Muscle of leg (tissue), 11 donors: Measurements from ENCODE around the gene TXN. TPM values are rescaled to one million over a fixed set of nuclear protein-coding genes. Genes with fewer than 3 reads are reported as not detected.

Experiments
- DNase-seq: peaks from one replicate; pipeline ENCODE4 v3.0.0; 2013
- H3K27ac ChIP-seq: one replicate; pipeline ENCODE4 v1.5.1; 2013; ENCODE audit warnings: mild to moderate bottlenecking, low read length, control low read depth
- H3K27me3 ChIP-seq: one replicate; pipeline ENCODE4 v1.6.1; 2013; ENCODE audit warnings: low read length; ENCODE audit not compliant: control insufficient read depth, insufficient read depth
- H3K36me3 ChIP-seq: one replicate; pipeline ENCODE4 v1.6.1; 2013; ENCODE audit warnings: low read length; ENCODE audit not compliant: control insufficient read depth, insufficient read depth
- H3K4me1 ChIP-seq: one replicate; pipeline ENCODE4 v1.6.1; 2013; ENCODE audit warnings: low read length; ENCODE audit not compliant: control insufficient read depth, insufficient read depth
- H3K4me3 ChIP-seq: one replicate; pipeline ENCODE4 v1.5.1; 2013; ENCODE audit warnings: low read length, control low read depth
- H3K9me3 ChIP-seq: replicated peaks from 2 replicates; pipeline ENCODE4 v1.6.1; 2013; ENCODE audit warnings: low read depth, low read length; ENCODE audit not compliant: control insufficient read depth
- WGBS: methylation state at CpG from one replicate; pipeline ENCODE4 v1.1.5; 2013; ENCODE audit warnings: missing lambda C conversion rate; ENCODE audit not compliant: insufficient coverage; 5-methylcytosine and 5-hydroxymethylcytosine counted together
- polyA plus RNA-seq, 8 donors: library from polyadenylated mRNA; unstranded; fragments of 120-200 nt; gene quantifications; one replicate each; pipeline versions ENCODE4 v1.2.1 to v1.2.3, GENCODE V29; 2013; ENCODE audit warnings: inconsistent platforms in 1 of 8, low replicate concordance in 1 of 8; ENCODE audit not compliant: insufficient read length in 8 of 8, insufficient read depth in 1 of 8
- total RNA-seq: library from RNA; stranded (reverse); fragments of 120-200 nt; gene quantifications from one replicate; pipeline ENCODE4 v1.2.4, GENCODE V29; 2013

TXN gene
- total and polyA plus RNA-seq, 9 donors = 67.3 to 110 (median 83.5) TPM

DNA sequence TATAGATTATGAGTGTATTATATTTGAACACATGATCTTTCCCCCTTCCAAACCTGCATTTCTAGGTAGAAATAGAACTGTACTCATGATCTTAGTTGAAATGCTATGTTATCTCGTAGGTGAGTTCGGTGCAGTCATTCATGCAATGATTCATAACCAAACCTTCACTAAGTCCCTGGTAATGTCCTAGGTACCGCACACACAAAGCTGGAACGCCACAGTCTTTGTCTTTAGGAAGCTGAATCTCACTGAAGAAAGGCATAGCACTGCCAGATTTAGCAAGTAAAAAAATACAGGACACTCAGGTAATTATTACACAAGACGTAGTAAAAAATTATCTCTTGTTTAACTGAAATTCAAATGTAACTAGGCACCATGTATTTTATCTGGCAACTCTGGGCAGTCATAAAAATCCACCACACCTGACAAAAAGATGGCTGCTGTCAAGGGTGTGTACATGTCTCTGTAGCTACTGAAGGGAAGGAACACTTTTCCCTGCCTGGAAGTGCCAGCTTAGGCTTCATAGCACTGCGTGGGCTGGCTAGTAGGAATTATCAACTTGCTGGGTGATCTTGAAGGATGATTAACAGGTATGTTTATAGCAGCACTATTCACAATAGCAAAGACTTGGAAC, 28.0 kb upstream of the TXN start:
- Histone ChIP-seq H3K27me3 (no peaks in the 10 kb centered on the region), H3K27ac (no peak overlapping the region), H3K9me3 (no peaks in the 10 kb centered on the region), H3K36me3 (no peaks in the 10 kb centered on the region), H3K4me1 (no peaks in the 10 kb centered on the region), H3K4me3 (no peak overlapping the region)
- no peak for DNase-seq
- 80% methylated on average over 1 of the region's 6 CpGs for WGBS

DNA sequence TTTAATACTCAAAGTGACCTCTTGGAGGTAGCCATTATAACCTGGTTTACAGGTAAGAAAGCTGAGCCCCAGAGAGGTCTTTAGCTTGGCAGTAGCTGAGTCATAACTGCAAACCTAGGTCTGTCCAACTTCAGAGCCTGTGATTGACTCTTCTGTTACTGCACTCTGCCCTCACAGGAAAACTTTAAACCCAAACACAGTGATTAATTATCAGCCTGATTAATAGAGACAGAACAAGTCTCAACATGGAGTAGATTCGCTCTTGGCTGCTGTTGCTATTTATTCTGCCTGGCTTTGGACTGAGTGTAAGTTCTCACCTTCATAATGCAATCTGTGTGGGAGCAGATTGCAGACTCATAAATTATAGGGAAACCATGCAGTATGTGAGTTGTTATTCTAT, 27.4 kb upstream of the TXN start:
- Histone ChIP-seq H3K27ac (no peak overlapping the region), H3K9me3 (no peaks in the 10 kb centered on the region), H3K27me3 (no peaks in the 10 kb centered on the region), H3K36me3 (no peaks in the 10 kb centered on the region), H3K4me3 (no peak overlapping the region), H3K4me1 (no peaks in the 10 kb centered on the region)
- DNase-seq = no peak
- WGBS = no CpG with 5 or more reads among the region's 1 CpG

DNA sequence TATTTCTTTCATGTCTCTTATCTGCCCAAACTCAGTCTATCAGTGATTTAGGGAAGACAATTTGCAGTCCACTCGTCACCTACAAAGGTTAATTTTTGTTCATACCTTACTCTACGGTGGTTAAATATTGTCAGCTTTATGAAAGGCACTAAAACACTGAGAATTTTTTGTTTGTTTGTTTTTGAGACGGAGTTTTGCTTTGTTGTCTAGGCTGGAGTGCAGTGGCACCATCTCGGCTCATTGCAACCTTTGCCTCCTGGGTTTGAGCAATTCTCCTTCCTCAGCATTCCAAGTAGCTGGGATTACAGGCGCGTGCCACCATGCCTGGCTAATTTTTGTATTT, 26.4 kb upstream of the TXN start:
- H3K4me3 ChIP-seq = no peak overlapping the region
- H3K36me3 ChIP-seq = no peaks in the 10 kb centered on the region
- H3K9me3 ChIP-seq = no peaks in the 10 kb centered on the region
- no peaks in the 10 kb centered on the region for H3K4me1 ChIP-seq
- no peaks in the 10 kb centered on the region for H3K27me3 ChIP-seq
- WGBS = 100% methylated on average over 2 of the region's 6 CpGs
- DNase-seq = no peak
- H3K27ac ChIP-seq = no peak overlapping the region

DNA sequence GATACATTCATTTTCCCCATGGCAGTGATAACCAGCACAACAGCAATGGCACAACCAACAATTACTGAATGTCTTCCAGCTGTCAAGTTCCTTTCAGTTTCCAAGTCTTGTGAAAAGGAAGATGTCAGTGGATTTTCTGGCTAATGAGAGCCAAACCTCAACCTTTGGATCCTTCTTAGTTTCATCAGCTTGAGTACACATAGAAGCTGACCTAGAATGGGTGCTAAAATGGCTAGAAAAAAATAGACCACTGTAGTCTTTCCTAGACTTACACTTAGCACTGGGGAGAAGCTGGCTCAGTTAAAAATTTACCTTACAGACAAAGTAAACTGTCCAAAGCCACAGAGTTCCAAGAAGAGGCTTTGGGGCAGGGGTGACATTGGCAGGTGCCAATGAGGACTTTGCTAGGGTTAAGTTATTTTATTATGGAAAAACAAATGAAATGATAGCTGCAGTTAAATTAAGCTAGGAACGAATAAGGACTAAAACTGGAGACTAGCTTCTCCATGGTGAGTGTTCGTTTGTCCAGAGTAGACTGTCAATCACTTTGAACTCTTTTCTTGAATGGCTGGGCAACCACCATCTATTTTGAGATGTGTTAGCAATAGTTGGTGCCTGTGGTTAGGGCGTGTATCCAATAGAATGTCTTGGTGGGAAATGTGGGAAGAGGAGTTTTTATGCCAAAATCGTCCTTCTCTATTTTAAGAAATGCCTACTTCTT, 25.9 kb upstream of the TXN start:
- Histone ChIP-seq H3K27ac (no peak overlapping the region), H3K4me3 (no peak overlapping the region), H3K36me3 (no peaks in the 10 kb centered on the region), H3K9me3 (no peaks in the 10 kb centered on the region), H3K4me1 (no peaks in the 10 kb centered on the region), H3K27me3 (no peaks in the 10 kb centered on the region)
- 80% methylated on average over 2 of the region's 4 CpGs for WGBS
- DNase-seq = no peak

DNA sequence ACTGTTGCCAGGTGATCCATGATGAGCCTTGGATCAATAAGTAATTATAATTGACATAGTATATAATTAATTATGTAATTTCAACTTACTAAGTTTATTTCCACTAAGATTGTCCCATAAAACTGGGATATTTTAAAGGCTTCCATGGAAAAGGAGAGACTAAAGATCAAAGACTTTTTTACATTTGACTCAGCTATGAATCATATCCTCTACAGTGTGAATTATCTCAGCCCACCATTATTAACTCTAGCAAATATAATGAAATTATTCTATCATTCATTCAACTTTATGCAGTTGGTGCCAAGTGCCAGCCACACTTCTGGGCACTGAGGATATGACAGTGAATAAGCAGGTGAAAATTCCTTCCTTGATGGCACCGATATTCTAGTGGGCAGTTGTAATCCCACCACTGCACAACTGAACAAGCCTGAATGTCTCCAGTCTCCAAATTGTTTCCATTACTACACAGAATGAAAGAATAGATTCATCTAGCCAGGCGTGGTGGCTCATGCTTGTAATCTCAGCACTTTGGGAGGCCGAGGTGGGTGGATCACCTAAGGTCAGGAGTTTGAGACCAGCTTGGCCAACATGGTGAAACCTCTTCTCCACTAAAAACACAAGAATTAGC, 21.9 kb upstream of the TXN start:
- no peaks in the 10 kb centered on the region for H3K36me3 ChIP-seq
- no peak for DNase-seq
- H3K4me1 ChIP-seq = no peaks in the 10 kb centered on the region
- 60% methylated on average over 1 of the region's 3 CpGs for WGBS
- no peak overlapping the region for H3K4me3 ChIP-seq
- H3K27ac ChIP-seq = no peak overlapping the region
- no peaks in the 10 kb centered on the region for H3K27me3 ChIP-seq
- H3K9me3 ChIP-seq = no peaks in the 10 kb centered on the region

DNA sequence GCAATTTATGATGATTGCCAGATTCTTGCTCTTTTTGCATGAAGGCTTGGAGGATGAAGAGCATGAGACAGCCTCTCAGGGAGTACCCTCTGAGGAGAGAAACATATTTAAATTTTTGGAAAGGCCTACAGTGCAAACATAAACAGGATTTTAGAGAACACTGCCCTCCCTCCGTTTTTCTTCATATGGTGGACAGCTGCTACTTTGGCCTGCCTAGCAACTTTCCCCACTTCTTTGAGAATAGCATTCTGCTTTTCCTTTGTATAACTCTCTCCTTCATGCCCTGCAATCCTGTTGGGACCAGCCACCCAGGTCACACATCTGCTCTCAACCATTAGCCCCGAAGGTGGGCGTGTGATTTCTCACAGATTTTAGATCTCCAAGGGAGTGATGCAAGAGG, 20.5 kb upstream of the TXN start:
- 25% methylated on average over 1 of the region's 3 CpGs for WGBS
- no peaks in the 10 kb centered on the region for H3K9me3 ChIP-seq

DNA sequence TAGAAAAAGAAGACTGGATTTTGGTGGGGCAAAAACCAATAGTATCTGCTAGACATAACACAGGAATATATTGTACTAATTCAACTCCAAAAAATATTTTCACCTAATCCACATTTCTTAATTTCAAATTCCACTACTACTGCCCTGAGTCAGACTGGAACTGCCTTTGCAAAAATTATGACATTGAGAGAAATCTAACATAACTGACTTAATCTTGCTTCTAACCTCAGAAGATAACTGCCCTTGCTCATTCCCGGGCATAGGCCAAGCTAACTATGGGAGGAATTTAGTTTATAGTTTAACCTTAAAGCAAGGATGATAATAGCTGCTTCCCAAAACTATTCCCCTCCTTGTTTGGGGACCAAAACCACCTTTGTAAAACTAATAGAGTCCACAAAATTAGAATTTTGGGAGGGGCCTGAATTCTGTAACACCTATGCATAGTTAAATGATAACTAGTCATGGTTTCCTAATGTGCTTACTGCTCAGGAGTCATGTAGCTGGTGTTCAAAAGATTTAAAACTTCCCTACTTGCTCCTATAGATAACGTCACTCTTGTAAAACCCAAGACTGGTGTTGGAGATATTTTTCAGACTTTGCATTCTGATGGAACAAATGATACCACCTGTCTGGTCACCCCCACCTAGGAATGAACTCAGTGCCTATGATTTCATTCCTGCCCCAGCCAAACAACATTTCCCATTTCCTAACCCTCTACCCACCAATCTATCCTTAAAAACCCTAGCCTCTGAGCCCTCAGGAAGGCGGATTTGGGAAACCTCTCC, 14.1 kb upstream of the TXN start:
- no CpG with 5 or more reads among the region's 3 CpGs for WGBS
- no peaks in the 10 kb centered on the region for H3K9me3 ChIP-seq
- H3K27ac ChIP-seq = no peak overlapping the region
- DNase-seq = no peak
- H3K27me3 ChIP-seq = no peaks in the 10 kb centered on the region
- no peak overlapping the region for H3K4me3 ChIP-seq
- no peaks in the 10 kb centered on the region for H3K36me3 ChIP-seq
- H3K4me1 ChIP-seq = no peaks in the 10 kb centered on the region

More for the DNA sequence above, 20.5 kb upstream of the TXN start:
- Histone ChIP-seq H3K27ac (peak overlapping the region; percentile 4), H3K4me3 (no peak overlapping the region), H3K36me3 (no peaks in the 10 kb centered on the region), H3K27me3 (no peaks in the 10 kb centered on the region), H3K4me1 (no peaks in the 10 kb centered on the region)
- peak; percentile 74 for DNase-seq

DNA sequence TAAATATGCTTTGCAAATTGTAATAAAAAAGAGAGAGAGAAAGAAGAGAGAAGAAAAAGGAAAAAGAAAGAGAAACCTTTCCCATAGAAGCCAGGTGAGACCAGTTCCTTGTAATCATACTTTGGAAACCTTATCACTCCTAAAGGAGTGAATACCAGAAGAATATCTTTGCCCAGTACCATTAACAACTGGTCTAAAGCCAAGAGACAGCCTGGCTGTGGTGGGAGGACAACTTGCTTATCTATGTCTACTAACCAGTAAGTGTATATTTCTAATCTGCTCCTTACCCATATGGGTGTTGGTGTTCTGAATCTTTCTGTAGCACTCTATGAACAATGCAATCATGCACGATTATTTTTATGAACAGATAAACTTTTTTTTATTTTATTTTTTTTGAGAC, 10.5 kb upstream of the TXN start:
- Histone ChIP-seq H3K4me3 (no peak overlapping the region), H3K36me3 (no peaks in the 10 kb centered on the region), H3K4me1 (no peaks in the 10 kb centered on the region), H3K9me3 (no peaks in the 10 kb centered on the region), H3K27me3 (no peaks in the 10 kb centered on the region), H3K27ac (no peak overlapping the region)
- no CpG with 5 or more reads among the region's 1 CpG for WGBS
- DNase-seq = no peak

DNA sequence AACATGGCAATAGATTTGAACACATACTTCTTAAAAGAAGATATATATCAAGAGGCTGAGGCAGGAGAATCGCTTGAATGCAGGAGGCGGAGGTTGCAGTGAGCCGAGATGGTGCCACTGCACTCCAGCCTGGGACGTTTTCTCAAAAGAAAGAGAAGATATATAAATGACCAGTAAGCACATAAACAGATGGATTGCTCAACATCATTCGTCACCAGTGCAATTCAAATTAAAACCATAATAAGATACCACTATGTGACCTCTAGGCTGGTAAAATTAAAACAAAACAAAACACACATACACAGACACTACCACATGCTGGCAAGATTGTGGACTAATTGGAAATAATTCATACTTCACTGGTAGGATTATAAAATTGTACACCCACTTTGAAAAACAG, 5.3 kb upstream of the TXN start:
- Histone ChIP-seq H3K27ac (no peak overlapping the region), H3K4me3 (no peak overlapping the region), H3K27me3 (no peaks in the 10 kb centered on the region), H3K4me1 (peaks cover 8% of the 10 kb centered on the region), H3K36me3 (no peaks in the 10 kb centered on the region), H3K9me3 (no peaks in the 10 kb centered on the region)
- DNase-seq = no peak
- WGBS = no CpG with 5 or more reads among the region's 5 CpGs

DNA sequence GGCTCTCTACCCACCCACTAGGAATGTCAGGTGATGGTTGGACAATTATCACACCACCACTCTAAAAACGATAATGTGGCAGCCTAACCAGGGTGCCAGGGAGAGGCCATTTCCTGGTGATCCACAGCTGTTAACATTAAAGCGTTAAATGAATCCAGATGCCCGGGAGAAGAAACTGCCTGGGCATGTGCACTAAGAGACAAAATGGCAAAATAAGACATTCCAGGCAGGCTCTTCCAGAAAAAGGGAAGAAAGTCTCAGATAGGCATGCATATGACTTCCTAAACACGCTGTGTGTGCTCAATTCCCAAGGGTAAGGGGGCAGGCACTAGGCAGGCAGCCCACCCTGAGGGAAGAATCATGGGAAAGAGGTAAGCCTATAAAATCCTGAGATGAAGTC, 4.6 kb upstream of the TXN start:
- H3K9me3 ChIP-seq = no peaks in the 10 kb centered on the region
- H3K4me1 ChIP-seq = peaks cover 8% of the 10 kb centered on the region
- WGBS = 6% methylated on average over 3 of the region's 4 CpGs
- H3K36me3 ChIP-seq = no peaks in the 10 kb centered on the region
- no peak for DNase-seq
- H3K4me3 ChIP-seq = no peak overlapping the region
- H3K27ac ChIP-seq = no peak overlapping the region
- H3K27me3 ChIP-seq = no peaks in the 10 kb centered on the region
